ENCODE measurements around the gene MPC1L.

GRCh38 chrX:40628506-40628905, 5.3 kb downstream of the MPC1L start:
- TF ChIP-seq POLR2A (IDR thresholded peaks at IDR 0.05; ENCODE audit: low read length) (no peak), GATA1 (IDR thresholded peaks at IDR 0.05; ENCODE audit: low read depth, low read length) (no peak)
